ENCODE data around the gene ALOX5AP.
A peak's percentile ranks its signal among the peaks of the same experiment; 100 is the strongest.

Gene ALOX5AP

DNA sequence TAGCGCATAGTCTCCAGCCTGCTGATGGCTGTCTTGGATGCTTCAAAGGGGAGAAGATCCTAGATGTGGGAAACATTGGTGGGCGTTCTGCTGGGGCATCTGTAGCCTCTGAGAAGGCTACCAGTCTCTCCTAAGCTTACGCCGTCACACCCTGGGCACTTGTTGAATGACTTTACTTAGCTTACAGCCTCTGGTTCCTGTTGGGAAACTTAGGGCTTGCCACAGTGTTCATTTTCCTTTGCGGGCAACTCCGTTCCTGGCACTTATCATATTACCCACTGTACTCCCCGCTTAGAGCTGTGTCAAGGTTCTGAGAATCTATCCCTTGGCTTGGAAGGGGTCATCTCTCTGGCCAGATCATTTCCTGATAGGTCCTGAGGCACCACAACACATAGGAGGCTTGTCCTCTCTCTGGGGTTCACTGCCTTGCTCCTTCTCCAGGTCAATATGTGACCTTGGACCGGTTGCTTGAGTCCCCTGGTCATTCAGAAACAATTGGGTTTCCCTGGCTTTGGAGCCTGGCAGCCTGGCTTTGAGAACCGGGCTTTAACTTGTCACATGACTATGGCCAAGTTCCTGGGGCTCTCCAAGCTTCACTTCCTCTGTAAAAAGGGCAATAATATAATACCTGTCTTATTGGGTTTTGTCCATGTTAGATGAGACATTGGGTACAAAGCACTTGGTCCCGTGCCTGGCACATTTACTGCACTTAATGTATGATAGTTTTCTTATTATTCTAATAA is 20.5 kb upstream of the ALOX5AP start:
- no peak for DNase-seq (ENCODE audit: low read depth)

DNA sequence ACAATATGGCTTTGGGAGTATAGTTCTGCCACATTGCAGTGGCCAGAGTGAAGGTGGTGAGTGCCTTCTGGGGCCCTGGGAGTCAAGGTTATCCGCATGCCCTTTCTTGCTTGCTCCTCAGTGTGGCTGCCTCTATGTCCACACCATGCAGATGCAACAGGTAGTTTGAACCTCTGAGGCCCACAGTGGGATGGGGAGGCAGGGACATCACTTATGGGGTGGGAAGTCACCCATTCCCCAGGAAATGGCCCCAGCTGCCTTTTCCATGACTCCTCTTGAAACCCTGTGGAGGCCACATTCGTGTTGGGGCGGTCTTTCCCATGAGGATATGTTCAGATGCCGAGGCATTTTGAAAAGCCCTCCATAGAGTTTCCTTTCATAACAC is 20.0 kb upstream of the ALOX5AP start:
- DNase-seq (ENCODE audit: low read depth): no peak

DNA sequence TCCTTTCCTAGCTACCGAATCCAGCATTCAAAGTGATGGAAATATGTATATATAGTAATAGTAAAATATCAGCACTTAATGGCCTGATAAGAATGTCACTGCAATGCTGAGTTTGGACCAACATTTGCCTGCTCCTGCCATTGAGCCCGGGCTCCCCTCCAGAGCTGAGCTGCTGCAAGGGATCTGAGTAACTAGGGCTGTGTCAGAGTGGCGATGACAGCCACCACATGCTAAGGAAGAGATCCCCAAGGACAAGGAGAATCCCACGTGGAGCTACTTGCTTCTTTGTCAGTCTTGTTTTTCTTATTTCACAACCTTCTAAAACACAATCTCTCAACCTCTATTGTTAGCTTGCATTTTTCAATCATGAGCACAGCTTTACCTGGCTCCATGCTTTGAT is 19.5 kb upstream of the ALOX5AP start:
- no peak for DNase-seq (ENCODE audit: low read depth)

DNA sequence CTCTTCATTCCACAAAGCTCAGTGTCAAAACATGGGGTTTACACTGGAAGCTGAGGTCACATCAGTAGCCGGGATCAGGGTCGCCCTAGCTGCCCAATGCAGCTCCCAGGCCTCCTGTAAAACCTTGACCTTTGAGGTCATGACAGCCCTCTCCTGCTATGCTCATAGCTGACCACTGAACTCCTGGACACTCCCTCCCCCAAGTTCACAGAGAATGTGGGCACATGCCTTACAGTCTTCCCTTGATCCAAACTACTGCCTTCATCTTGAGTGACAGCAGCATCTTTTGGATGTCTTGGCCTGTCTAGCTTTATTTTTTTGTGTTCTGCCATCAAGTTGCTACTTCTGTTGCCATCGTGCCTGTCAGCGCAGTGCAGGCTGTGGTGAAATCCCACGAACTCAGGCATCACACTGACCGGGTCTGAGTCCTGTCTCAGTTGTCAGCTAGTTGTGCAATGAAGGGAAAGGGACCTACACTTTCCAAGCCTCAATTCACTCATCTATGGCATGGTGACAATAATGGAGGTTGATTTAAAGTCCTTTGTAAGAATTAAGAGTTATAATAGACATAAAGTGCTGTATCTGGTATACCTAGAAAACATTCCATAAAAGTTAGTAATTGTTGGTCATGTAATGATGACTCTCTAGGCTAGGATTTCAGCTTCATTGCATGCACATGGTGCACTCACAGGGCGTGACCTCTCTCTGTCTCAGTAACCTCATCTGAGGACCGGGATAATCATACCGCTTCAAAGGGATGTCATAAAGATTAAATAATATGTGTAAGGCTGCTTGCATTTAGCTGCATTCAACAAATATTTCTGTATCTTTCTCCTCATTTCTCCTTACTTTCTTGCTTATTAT is 16.4 kb upstream of the ALOX5AP start:
- DNase-seq (ENCODE audit: low read depth): peak; percentile 91

DNA sequence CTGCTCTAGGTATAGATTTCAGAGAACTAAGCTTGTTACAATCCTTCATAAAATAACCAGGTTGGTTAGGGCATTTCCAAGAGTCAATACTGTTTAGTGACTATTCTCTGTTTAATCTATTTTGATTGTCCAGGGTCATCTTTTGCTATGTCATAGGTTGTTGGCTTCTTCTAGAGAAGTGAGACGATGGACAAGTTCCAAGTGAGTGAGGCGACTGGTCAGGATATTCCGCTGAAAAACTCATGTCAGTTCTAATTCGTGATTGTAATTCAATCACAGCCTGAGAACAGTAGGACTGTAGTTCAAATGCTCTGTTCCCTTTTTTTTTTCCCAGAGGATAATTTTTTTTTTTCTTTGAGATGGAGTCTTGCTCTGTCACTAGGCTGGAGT is 15.8 kb upstream of the ALOX5AP start:
- no peak for DNase-seq (ENCODE audit: low read depth)

DNA sequence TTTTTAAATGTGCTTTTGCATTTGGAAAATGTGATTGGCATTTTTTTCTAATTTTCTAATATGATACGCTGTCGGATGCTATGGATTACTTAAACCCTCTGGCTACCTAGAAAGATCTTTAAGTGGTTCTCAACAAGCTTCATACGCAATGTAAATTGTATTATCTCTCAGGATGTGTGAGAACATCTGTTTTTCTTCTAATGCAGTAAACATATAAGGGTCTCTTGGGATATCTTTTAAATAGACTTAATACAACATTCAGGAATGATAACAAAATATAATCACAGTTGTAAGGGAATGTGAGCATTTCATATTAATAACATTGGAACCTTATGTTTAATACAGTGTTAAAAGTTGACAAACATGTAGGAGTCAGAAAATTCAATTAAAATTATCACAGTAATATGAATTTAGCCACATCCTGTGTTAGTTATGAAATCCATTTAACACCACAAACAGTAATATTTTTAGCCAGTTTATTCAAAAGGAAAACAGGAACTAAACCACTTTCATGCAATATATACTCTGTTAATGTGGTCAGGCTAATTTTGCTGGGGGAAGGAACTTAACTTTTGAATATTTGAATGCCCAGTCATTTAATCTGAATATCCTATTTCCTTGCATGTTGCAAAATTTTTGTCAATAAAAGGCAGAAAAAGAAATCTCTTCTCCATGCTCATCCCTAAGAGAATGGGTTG is 15.0 kb upstream of the ALOX5AP start:
- no peak for DNase-seq (ENCODE audit: low read depth)

DNA sequence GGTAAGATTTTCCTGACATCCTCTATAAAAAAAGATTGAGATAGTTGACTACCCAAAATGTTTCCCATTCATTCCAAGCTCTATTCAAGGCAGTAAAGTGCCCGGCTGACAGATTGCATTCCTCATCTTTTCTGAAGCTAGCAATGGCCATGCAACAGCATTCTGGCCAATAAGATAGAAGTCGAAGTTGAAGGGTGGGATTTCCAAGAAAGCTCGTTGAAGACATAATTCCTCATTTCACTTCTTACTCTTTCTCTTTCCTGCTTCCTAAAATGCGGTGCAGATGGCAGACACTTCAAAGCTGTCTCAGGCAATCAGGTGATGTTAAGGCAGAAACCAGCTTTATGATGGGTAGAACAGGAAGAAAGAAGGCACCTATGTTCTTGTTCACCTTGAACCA is 13.4 kb upstream of the ALOX5AP start:
- no peak for DNase-seq (ENCODE audit: low read depth)

DNA sequence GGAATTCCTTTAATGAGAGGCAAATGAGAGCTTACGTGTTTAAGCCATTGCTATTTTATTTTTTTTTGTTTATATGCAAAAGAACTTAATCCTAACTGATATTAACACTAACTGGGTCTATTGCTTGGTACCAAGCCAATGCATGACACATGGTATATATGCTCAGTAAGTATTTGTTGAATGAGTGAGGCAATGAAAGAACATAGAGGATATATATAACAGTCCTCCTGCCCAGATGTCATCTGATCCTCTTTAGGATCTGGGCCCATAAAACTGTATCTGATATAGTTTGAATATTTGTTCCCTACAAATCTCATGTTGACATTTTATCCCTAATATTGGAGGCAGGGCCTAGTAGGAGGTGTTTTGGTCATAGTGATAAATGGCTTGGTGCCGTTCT is 13.0 kb upstream of the ALOX5AP start:
- no peak for DNase-seq (ENCODE audit: low read depth)

DNA sequence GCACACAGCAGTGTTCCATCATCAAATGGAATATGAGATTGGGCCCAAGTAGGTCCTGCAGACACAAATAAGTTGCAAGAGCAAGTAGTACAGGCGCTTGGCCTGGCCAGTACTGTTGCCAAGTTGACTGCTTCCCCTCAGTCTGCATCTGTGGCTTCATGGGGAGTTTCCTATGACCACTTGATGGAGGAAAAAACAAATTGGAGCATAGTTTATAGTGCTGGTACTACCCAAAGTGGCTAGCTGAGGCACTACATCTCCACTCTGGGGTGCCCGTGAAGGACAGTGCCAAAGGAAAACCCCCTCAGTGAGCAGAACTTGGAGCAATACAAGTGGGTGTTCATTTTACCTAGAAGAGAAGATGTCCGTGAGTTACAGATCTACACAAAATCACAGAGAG is 10.6 kb upstream of the ALOX5AP start:
- DNase-seq (ENCODE audit: low read depth): no peak

DNA sequence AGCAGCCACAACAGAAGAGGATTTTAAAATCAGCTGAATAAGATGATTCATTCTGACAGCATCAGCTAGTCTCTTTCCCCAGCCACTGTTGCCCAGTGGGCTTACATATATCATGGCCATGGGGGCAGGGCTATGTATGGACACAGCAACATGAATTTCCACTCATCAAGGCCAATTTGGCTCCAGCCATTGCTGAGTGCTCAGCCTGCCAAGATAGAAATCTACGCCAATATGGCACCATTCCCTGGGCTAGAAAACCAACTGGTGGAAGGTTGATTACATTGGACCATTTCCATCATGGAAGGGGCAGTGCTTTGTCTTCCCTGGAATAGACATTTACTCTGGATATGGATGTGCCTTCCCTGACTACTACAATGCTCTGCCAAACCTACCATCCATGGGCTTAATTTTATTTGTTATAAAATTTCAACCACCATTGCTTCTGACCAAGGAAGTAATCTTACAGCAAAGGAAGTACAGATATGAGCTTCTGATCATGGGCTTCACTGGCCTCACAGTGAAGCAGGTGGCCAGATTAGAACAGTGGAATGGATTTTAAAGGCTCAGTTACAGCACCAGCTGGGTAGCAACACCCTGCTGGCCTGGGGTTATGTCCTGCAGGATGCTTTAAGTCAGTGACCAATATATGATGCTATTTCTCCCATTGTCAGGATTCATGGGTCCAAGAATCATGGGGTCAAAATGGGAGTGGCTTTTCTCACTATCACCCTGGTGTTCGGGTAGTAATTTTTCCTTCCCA is 9.8 kb upstream of the ALOX5AP start:
- DNase-seq (ENCODE audit: low read depth): no peak

DNA sequence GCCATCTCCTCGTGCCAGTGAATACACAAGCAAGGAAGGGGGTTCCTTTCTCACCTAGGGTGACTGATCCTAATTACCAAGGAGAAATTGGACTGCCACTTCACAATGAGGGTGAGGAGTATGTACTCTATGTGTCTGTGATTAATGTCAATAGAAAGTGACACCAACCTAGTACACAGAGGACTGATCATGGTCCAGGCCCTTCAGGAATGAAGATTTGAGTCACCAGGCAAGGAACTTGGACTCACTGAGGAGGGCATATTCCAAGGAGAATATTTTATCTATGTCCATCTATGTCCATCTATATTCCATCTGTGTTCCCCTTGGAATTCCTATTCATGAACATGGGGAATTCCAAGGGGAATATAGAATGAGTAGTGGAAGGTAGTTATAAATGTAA is 9.2 kb upstream of the ALOX5AP start:
- no peak for DNase-seq (ENCODE audit: low read depth)

DNA sequence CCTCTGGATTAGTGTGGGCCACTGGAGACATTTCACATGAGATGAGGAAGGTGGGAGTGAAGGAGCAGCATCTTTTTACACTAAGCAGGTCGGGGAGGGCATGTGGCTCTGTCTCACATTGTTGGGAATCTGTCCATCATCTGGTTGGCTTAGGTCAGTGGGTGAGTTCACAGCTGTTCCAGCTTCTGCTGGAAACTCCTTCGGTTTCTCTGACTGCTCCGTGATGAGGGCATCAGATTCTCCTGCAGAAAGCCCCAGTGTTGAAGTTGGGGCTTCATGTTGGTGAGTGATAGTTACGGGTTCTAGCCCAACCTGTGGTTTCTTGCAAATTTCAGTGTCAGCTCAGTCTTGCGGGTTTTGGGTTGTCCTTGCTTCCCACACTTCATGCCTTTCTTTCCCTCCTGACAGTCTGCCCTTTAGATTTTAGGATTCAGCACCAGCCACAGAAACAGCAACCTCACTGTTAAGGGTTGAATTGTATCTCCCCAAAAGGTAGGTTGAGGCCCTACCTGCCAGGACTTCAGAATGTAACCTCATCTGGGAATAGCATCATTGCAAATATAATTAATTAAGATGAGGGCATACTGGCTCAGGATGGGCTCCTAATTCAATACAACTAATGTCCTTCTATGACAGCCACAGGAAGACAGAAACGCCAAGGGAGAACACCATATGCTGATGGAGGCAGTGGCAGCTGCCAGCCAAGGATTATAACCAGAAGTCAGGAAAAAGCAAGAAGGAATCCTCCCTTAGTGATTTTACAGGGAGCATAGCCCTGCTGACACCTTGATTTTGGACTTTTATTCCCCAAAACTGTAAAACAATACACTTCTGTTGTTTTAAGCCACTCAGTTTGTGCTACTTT is 7.6 kb upstream of the ALOX5AP start:
- no peak for DNase-seq (ENCODE audit: low read depth)

DNA sequence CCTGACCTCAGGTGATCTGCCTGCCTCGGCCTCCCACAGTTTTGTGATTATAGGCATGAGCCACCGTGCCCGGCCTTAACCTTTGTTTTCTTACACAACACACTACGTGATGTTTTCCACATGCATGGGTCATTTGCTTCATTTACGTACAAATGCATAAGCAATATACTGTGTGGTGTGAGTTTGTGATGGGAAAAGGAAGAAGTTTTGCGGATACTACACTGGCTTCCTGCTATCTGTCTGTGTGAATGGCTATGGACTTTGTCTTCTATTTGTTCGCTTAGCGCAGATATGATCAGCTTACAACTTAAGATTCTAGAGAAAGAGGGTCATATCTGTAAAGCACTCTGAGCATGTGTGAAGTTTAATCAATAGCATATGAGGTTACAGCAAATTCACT is 5.5 kb upstream of the ALOX5AP start:
- DNase-seq (ENCODE audit: low read depth): no peak

DNA sequence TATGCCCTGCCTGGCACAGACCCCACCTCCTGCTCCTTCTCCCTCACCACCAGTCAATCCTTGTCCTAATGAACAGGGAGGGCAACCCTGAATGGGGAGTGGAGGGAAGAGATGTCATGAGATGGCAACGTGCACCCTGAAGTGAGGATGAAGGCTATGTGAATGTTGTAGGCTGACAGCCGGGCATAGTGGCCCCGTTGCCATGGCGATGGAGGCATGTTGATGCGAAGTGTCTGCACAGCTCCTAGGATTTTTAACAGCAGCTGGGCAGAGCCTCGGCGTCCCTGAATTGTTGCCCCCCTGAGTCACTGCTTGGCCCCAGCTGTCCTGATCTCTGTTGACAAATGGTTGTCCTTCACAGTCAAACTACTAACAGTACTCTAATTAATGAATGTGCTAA is 4.8 kb upstream of the ALOX5AP start:
- DNase-seq (ENCODE audit: low read depth): no peak

DNA sequence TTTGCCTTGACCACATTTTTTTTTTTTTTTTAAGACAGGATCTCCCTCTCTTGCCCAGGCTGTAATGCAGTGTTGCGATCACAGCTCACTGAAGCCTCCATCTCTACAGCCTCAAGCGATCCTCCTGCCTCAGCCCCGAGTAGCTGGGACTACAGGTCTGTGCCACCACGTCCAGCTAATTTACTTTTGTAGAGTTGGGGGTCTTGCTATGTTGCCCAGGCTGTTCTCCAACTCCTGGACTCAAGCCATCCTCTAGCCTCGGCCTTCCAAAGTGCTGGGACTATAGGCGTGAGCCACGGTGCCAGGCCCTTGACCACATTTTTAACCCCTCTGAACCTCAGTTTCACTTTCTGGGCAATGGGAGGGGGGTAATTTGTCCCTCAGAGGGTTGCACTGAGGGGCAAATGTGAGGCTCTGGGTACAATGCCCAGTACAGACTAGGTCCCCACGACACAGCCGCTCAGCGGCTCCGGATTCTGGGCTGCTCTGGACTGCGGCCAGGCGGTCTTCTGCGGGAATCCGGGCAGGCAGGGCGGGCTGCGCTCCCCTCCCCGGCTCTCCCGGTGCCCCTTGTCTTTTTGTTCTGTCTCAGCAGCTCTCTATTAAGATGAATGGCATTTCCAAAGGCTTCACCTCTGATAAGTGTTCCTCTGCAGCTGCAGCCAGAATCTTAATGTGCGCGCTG is 3.8 kb upstream of the ALOX5AP start:
- no peak for DNase-seq (ENCODE audit: low read depth)

DNA sequence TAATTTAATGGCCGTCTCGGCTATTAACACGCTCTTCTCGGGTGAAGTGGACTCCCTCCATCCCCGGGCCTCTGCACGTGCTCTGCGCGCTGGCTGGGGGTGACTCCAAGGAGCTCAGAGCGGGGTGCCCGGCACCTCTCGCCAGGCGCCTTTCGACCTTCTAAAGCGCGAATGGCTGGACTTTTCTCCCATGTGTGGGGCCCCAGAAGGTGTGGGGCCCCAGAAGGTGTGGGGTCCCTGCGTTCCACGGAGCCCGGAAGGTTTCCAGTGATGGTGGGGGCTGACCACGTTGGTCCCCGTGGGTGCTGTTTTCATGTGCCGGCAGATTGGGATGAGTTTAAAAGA is 3.3 kb upstream of the ALOX5AP start:
- DNase-seq (ENCODE audit: low read depth): no peak

DNA sequence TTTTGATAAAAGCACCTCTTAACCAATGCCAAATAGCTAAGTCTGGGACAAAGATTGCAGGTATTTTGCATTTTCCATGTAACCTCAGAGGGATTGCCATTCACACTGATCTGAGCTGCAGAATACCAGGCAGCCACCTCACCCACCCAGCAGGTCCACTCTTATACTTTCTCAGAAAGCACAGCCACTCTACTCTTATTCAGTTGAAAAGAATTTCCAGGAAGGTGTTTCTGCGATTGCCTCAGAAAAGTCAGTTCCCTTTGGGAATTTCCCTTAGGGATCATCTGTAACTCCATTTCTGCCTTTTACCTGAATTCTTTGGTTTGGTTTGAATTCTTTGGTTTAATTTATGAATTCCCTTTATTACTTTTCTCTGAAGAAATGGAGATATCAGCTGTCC is 904 bp upstream of the ALOX5AP start:
- peak; percentile 78 for DNase-seq (ENCODE audit: low read depth)

DNA sequence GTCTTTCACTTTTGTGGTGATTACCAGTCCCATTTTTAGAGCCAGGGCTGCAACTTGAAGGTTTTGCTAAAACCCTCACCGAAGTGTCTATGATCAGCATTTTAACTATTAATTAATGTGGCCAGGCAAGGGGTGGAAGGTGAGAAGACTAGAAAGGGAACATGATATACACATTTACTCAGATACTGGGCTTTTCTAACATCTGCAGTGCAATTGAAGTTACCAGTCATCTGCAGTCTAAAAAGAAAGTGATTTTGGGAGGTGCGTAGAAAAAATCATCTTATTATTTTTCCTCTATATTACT is 481 bp downstream of the ALOX5AP start:
- no peak for DNase-seq (ENCODE audit: low read depth)

DNA sequence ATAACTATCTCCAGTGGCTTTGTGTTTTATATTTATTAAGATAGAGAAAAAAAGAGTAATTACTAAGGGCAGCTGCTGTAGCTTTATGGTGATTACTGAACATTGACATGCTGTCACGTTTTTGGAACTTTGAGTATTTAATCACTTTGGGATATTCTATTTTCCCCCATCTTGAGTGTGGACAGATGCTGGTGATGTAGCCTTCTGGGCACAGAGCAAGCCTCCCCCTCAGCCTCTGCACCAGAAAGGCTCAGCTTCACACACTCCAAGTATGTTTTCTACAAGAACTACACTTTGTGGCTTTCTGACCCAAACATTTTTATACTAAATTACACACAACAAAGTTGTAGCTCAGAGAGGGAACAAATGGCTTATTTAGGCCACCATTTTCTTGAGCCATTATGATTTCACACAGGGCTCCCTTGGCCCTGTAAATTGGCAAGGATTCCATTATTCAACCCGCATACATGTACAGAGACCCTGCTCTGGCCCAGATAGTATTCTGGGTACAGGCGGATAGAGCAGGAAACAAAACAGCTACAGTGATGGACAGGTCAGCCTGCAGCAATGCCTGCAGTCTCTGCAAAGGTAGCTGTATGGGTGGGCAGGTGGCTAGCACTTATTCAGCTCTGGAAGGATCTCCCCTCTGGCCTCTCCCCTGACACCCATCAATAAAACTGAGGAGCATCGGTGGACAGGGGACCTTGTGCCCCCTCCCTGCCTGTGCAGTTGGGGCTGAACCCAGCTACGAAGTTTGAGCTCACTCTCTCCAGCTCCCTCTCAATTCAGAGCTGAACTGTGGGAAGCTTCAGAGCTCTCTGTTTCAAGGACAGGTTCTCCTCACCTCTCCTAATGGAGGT is 1.3 kb downstream of the ALOX5AP start:
- DNase-seq (ENCODE audit: low read depth): no peak

All from amniotic epithelial cell (primary cell).